Stimulated activated naive CD8-positive, alpha-beta T cell treated with anti-CD3 and anti-CD28 coated beads, Interleukin-15, Interleukin-2, amounts not matched to agents 100 U/mL and 50 U/mL, for 24 hours (primary cell): ENCODE results near the gene CIDEA.

Experiments used
- ATAC-seq: fragments of 150-1000 bp; cut with Tn5 transposase; one replicate; pipeline ENCODE4 v1.10.0; 2021
- DNase-seq: peaks from one replicate; pipeline ENCODE4 v3.0.0; 2021

Gene CIDEA

GRCh38 chr18:12271376-12272235 lies 17.4 kb downstream of the CIDEA start:
- ATAC-seq (peak; percentile 85), DNase-seq (peak; percentile 74)

GRCh38 chr18:12274793-12275192 lies 20.6 kb downstream of the CIDEA start:
- ATAC-seq (no peak), DNase-seq (no peak)

GRCh38 chr18:12276736-12277554 lies 22.8 kb downstream of the CIDEA start:
- no peak for DNase-seq
- ATAC-seq: no peak

GRCh38 chr18:12278215-12278671 lies 24.1 kb downstream of the CIDEA start:
- peak; percentile 12 for DNase-seq
- ATAC-seq: no peak

- ATAC-seq: no peak
- no peak for DNase-seq
Measured at GRCh38 chr18:12278741-12279682, 24.9 kb downstream of the CIDEA start.

GRCh38 chr18:12279781-12280531 lies 25.8 kb downstream of the CIDEA start:
- no peak for ATAC-seq
- no peak for DNase-seq

- ATAC-seq: no peak
- DNase-seq: no peak
Measured at GRCh38 chr18:12281861-12282260, 27.7 kb downstream of the CIDEA start.

- ATAC-seq (no peak), DNase-seq (no peak)
Measured at GRCh38 chr18:12282442-12283039, 28.4 kb downstream of the CIDEA start.

- ATAC-seq (no peak), DNase-seq (no peak)
Measured at GRCh38 chr18:12283256-12283655, 29.1 kb downstream of the CIDEA start.

GRCh38 chr18:12283666-12284065 lies 29.5 kb downstream of the CIDEA start:
- no peak for DNase-seq
- ATAC-seq: no peak

- DNase-seq (no peak), ATAC-seq (no peak)
Measured at GRCh38 chr18:12287131-12287681, 33.0 kb downstream of the CIDEA start.

GRCh38 chr18:12287684-12288402 lies 33.7 kb downstream of the CIDEA start:
- no peak for ATAC-seq
- DNase-seq: peak; percentile 17

GRCh38 chr18:12288403-12288755 lies 34.2 kb downstream of the CIDEA start:
- ATAC-seq: no peak
- no peak for DNase-seq

- DNase-seq (no peak), ATAC-seq (no peak)
Measured at GRCh38 chr18:12290086-12290485, 35.9 kb downstream of the CIDEA start.

- DNase-seq: no peak
- ATAC-seq: no peak
Measured at GRCh38 chr18:12291161-12291560, 37.0 kb downstream of the CIDEA start.

- DNase-seq: no peak
- no peak for ATAC-seq
Measured at GRCh38 chr18:12291690-12292089, 37.5 kb downstream of the CIDEA start.

GRCh38 chr18:12293831-12294230 lies 39.7 kb downstream of the CIDEA start:
- no peak for ATAC-seq
- DNase-seq: no peak

- ATAC-seq (no peak), DNase-seq (no peak)
Measured at GRCh38 chr18:12295389-12296086, 41.4 kb downstream of the CIDEA start.

GRCh38 chr18:12296087-12296403 lies 41.9 kb downstream of the CIDEA start:
- ATAC-seq: no peak
- no peak for DNase-seq

GRCh38 chr18:12296457-12296856 lies 42.3 kb downstream of the CIDEA start:
- ATAC-seq (no peak), DNase-seq (no peak)
